ENCODE measurements around the gene EPHB1. TPM values are rescaled to one million over a fixed set of nuclear protein-coding genes. Genes with fewer than 3 reads are reported as not detected.

EPHB1 gene
- total RNA-seq, result not detected

DNA sequence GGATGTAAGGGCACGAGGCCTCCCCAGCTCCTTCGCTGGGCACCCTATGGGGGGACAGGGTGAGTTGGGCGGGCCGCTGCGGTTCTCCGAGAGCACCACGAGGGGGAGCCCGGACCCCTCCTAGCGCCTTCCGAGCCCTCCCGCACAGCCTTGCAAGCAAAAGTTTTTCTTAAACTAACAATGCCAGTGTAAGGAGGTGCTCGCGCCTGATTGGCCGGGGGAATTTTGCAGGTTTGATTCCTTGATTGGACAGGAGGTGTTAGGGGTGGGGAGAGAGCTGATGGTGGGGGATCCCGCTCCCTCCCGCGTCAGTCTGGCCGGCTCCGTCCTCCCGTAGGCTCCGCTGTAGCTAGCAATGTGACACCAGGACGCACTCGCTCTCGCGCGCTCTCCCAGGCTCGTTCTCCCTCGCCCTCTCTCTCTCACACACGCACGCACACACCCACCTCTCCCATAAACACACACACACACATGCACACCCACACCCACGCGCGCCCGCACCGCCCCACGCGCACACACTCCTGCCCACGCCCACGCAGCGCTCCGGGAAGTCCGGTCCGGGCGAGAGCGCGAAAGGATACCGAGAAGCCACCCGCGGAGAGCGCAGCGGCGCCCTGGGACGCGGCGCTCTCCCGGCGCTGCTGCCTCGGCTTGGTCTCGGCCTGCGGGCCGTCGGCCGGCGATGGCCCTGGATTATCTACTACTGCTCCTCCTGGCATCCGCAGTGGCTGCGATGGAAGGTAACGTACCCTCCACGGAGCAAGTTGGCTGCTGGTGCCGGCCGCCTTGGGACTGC, at the start of gene EPHB1:
Gene EPHB1 (plus strand): TSS at position 311 of the 796 bp plus-strand sequence.
- DNase-seq, result no peak

- DNase-seq, result no peak
Observed at GRCh38 chr3:134748698-134749097, 46.4 kb upstream of the EPHB1 start.

DNA sequence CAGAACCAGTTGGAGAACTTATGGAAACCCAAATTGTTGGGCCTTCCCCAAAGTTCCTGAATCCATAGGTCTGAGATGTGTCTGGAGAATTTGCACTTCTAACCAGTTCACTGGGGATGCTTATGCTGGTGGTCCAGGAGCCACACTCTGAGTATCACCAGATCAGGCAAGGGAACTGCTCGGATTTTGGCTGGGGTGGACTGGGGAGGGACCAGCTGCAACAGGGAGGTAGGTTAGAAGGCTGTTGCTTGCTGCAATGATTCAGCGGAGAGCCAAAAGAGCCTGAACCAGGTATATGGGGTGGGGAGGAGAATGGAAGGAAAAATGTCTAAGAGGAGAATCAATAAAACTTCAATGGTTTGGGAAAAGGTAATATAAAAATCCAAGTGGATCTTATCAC, 45.9 kb upstream of the EPHB1 start:
- no peak for DNase-seq

- no peak for DNase-seq
Observed at GRCh38 chr3:134749802-134750553, 45.1 kb upstream of the EPHB1 start.

GRCh38 chr3:134751831-134752230, 43.2 kb upstream of the EPHB1 start:
- no peak for DNase-seq

GRCh38 chr3:134752761-134753461, 42.1 kb upstream of the EPHB1 start:
- DNase-seq, result no peak

DNA sequence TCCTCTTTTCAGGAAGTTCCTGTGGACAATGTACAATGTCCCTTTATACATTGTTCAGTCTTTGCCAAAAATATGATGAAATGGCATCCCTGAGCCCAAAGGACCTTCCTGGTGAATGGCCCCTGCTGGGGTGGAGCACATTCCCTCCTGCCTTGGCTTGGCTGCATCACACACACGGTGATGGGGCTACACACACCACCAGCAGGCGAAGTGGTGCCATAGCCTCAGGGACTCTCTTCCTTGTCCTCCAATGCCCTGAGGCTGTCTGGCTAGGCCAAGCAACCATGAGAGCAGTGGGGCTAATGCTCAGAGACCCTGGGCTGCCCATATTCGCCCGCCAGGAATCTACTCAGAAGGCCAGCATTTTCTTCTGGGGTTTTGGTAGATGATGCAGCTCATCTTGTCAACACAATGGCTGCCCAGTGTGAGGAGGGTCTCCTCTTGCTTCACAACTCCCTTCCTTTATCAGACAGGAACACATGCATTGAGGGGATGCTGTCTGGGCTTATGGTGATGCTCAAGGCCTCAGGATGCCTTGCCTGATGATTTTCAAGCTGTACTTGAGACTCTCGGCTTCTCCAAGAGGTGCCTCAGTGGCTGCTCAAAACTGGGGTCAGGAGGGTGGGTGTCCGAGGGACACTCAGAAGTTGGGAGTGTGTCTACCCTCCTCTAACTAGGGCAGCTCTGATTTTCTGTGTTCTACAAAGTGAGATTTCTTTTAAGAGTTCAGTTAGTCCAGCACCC, 40.9 kb upstream of the EPHB1 start:
- DNase-seq, result no peak

DNA sequence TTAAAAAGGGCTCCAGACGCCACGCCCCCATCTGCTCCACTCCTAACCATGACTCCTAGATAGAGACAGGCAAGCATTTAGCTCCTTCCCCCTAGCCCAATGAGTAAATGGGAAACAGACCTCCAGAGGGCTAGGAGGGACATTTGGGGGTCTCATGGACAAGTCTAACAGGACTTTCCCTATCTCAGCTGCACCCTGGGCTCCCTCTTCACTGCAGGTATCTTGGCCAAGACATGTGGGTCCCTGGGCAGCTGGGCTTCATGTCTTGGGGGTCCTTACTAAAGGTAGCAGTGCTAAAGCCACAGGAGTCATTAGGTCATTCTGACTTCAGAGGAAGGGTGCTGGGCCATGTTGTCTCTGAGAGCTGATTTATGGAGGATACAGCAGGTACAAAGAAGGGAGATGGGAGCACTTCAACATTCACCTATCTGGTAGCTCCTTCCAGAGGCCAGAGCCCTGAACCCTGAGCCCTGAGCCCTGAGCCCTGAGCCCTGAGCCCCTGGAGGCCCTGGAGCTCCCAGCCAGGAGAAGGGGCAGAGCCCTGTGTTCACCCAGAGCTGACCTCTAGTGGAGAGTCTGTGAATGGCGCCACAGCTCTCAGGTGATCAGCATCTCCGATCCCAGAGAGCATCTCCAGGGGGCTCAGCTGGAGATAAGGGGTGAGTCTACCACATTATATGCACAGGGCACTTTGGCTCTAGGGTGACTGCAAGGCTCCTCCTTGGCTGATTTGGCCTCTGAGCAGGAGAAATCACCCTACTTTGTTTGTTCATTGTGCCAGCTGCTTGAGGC, 40.1 kb upstream of the EPHB1 start:
- DNase-seq, result no peak

- no peak for DNase-seq
Observed at GRCh38 chr3:134755821-134756220, 39.2 kb upstream of the EPHB1 start.

GRCh38 chr3:134757549-134758069, 37.5 kb upstream of the EPHB1 start:
- DNase-seq, result no peak

DNA sequence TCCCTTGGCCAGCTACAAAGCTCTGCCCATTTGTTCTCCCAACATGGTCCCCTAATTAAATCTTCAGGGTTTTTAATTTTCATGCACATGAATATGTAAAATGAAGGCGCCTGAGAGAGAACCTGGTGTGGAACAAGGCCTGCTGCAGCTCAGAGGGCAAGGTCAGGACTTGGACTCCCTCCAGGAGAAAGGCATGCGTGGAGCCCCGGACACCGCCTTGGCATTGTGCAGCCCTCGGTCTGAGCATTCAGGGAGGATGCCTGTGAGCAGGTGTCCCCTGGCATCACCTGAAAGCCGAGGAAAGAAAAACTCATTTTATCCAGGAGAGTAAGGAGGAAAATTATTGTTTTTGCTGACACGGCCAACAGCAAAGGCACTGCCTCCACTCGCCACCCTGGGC, 33.8 kb upstream of the EPHB1 start:
- DNase-seq, result no peak

DNA sequence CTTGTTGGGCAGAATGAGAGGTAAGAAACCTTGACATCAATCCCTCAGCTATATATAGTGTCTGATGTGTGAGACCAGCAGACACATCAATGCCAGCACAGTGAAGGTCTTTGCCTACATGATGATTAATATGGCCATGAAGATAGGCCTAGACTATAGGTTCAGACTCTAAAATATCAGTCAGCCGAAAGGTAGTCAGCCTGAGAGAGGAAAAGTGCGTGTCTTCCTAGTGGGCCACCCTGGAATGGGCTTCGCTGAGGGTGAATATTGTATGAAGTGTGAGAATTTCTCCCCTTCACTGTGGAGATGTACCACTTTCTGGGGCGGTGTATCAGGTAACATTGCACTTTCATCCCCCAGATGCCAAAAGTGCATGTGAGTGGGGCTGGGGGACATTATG, 33.0 kb upstream of the EPHB1 start:
- no peak for DNase-seq

DNA sequence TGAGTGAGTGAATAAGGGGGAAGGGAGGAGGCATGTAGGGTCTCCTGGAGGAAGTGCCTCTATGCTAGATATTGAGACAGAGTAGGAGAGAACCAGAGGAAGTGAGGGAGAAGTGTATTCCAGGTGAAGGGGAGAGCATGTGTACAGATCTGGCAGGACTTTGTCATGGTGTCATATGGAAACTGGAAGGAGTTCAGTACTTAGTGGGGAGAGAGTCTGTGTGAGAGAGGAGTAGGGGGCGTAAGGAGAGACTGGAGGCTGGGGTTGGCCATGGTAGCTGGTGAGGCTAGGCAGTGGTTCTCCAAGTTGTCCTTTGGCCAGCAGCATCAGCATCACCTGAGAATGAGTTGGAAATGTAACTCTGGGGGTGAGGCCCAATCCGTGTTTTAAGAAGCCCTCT, 29.6 kb upstream of the EPHB1 start:
- DNase-seq, result no peak

GRCh38 chr3:134766290-134766689, 28.8 kb upstream of the EPHB1 start:
- DNase-seq, result no peak

GRCh38 chr3:134768116-134768515, 26.9 kb upstream of the EPHB1 start:
- DNase-seq, result no peak

DNA sequence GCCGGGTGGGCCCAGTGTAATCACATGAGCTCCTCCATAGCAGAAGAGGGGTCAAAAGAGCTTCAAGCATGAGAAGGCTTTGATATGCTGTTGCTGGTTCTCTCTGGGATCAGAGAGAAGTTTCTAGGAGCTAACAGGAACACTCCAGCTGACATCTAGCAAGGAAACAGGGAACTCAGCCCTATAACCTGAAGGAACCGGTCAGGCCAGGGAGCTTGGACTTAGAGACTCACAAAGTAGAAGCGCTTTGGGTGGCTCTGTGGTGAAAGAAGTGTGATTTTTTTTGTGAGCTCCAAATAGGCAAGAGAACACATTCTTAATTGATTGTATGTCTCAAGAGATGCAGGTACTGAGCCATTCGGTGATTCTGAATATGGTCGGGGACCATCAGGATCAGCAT, 26.2 kb upstream of the EPHB1 start:
- DNase-seq, result no peak

- no peak for DNase-seq
Observed at GRCh38 chr3:134769287-134769868, 25.7 kb upstream of the EPHB1 start.

- no peak for DNase-seq
Observed at GRCh38 chr3:134772011-134772410, 23.0 kb upstream of the EPHB1 start.

DNA sequence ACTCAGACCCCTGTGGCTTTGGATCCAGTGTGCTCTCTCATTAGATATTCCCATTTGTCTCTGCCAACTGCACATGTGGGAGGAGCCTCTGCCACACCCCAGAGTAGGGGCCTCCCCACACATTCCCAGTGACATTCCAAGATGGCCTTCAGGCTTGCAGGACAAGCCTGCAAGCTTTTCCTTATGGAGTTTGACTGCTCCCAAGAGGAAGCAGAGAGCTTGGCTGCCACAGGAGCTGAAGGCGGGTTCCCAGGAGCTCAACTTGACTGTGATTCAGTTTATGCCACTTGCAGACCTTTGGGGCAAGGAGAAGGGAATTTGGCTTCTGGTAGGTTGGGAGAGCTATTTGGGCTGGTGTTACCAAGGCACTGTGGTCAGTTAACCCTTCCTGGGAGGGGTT, 22.5 kb upstream of the EPHB1 start:
- DNase-seq, result no peak

DNA sequence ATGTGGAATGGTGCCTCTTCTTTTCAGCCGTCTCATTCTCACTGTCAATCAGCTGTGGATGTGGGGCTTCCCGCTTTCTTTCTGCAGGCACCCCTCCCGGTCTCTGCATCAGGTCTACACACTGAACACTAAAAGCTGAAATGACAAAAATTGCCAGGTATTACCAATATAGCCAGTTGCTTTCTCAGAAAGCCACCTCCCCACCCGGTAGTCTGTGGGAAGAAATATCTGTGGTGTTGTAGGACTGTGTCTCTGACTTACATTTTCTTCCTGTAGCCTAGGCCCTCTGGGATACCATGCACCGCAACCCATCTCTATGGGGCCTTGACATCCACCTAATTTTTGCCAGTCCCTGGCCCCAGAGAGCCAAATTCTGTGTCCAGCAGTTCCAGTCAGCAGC, 19.2 kb upstream of the EPHB1 start:
- no peak for DNase-seq

DNA sequence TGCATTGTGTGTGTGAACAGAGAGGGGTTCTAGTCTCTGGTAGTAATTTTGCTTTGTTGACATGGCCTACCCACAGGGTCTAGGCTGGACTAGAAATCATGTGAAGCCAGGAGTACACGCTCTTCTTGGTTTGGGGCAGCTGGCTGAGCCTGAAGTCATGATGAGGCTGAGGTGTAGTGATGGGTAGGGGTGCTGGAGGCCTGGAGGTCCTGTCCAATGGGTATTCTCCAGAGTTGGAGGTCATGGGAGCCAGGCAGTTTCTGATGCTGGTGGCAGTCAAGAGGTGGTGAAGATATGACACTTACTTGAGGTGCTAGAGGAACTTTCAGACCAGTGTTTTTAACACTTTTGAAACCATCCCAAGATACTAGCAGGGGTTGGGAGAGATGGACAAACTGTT, 18.5 kb upstream of the EPHB1 start:
- DNase-seq, result no peak

All from effector CD4-positive, alpha-beta T cell (primary cell).